Measurements from ENCODE around the gene YPEL4.
A peak's percentile ranks its signal among the peaks of the same experiment; 100 is the strongest.
"Not testable (repeated sequence)": the region's sequence is repeated elsewhere in the genome, so short reads cannot be mapped to it uniquely, and the experiment has no call there.

Gene YPEL4, protein sequence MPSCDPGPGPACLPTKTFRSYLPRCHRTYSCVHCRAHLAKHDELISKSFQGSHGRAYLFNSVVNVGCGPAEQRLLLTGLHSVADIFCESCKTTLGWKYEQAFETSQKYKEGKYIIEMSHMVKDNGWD

GRCh38 chr11:57649826-57650738 lies at the start of gene YPEL4:
TSS of gene YPEL4 (minus strand) at chr11:57649912. CDS start at chr11:57647107, 2,805 bp downstream.
- no peak within 1 kb of the TSS for H3K9ac ChIP-seq (ENCODE audit: low read length)
- peaks cover 49 to 58% of the 10 kb centered on the region in 2 donors for H3K27me3 ChIP-seq (ENCODE audit: control insufficient read depth in 1 of 2, insufficient read depth in 2 of 2, low read length in 2 of 2)
- H3K27ac ChIP-seq (ENCODE audit: low read depth, low read length): no peak within 1 kb of the TSS
- no peaks in the 10 kb centered on the region for H3K36me3 ChIP-seq (ENCODE audit: insufficient read depth, low read length)
- H3K9me3 ChIP-seq (ENCODE audit: low read length): no peaks in the 10 kb centered on the region
- peaks cover 30% of the 10 kb centered on the region for H3K4me1 ChIP-seq (ENCODE audit: insufficient read depth, low read length)
- H3K4me3 ChIP-seq (ENCODE audit: low read depth in 1 of 2, low read length in 2 of 2): peak within 1 kb of the TSS; percentile 21 to 39

- no peaks in the 10 kb centered on the region for H3K9me3 ChIP-seq (ENCODE audit: low read length)
- H3K27ac ChIP-seq (ENCODE audit: low read depth, low read length): no peak overlapping the region
- H3K27me3 ChIP-seq (ENCODE audit: control insufficient read depth in 1 of 2, insufficient read depth in 2 of 2, low read length in 2 of 2): no peaks in the 10 kb centered on the region
- peaks cover 66% of the 10 kb centered on the region for H3K36me3 ChIP-seq (ENCODE audit: insufficient read depth, low read length)
- H3K4me1 ChIP-seq (ENCODE audit: insufficient read depth, low read length): no peaks in the 10 kb centered on the region
- no peak overlapping the region for H3K4me3 ChIP-seq (ENCODE audit: low read depth in 1 of 2, low read length in 2 of 2)
- no peak overlapping the region for H3K9ac ChIP-seq (ENCODE audit: low read length)
Measured at GRCh38 chr11:57698843-57699365, 49.2 kb upstream of the YPEL4 start.

- not testable (repeated sequence) for H3K9me3 ChIP-seq (ENCODE audit: low read length); H3K27ac ChIP-seq (ENCODE audit: low read depth, low read length); H3K4me3 ChIP-seq (ENCODE audit: low read depth in 1 of 2, low read length in 2 of 2); H3K27me3 ChIP-seq (ENCODE audit: control insufficient read depth in 1 of 2, insufficient read depth in 2 of 2, low read length in 2 of 2); H3K4me1 ChIP-seq (ENCODE audit: insufficient read depth, low read length); H3K9ac ChIP-seq (ENCODE audit: low read length)
- H3K36me3 ChIP-seq (ENCODE audit: insufficient read depth, low read length): peaks cover 59% of the 10 kb centered on the region
Measured at GRCh38 chr11:57690474-57690873, 40.8 kb upstream of the YPEL4 start.

DNA sequence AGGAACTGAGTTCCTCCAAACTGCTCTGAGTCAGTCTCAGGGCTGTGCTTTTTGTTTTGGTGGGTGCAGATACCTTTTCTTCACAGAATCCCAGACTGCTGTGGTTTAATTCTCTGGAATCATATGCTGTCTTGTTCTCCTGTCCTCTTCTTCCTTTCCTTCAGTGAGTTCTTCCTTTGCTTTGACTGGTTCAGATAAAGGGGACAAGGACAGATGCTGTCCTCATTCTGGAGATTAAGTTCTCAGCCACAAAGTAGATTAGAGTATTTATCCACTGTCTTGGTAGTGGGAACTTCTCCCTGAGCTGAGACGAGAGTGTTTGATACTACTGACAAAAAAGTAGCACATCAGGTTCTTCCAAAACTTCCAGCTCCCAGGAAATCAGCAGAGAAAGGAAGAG lies 31.5 kb upstream of the YPEL4 start:
- Histone ChIP-seq H3K9ac (ENCODE audit: low read length) (no peak overlapping the region), H3K36me3 (ENCODE audit: insufficient read depth, low read length) (peaks cover 42% of the 10 kb centered on the region), H3K27ac (ENCODE audit: low read depth, low read length) (no peak overlapping the region), H3K4me3 (ENCODE audit: low read depth in 1 of 2, low read length in 2 of 2) (no peak overlapping the region), H3K4me1 (ENCODE audit: insufficient read depth, low read length) (no peaks in the 10 kb centered on the region), H3K27me3 (ENCODE audit: control insufficient read depth in 1 of 2, insufficient read depth in 2 of 2, low read length in 2 of 2) (no peaks in the 10 kb centered on the region), H3K9me3 (ENCODE audit: low read length) (no peaks in the 10 kb centered on the region)

GRCh38 chr11:57680552-57680874 lies 30.8 kb upstream of the YPEL4 start:
- Histone ChIP-seq H3K27me3 (ENCODE audit: control insufficient read depth in 1 of 2, insufficient read depth in 2 of 2, low read length in 2 of 2) (no peaks in the 10 kb centered on the region), H3K9ac (ENCODE audit: low read length) (no peak overlapping the region), H3K36me3 (ENCODE audit: insufficient read depth, low read length) (peaks cover 47% of the 10 kb centered on the region), H3K4me3 (ENCODE audit: low read depth in 1 of 2, low read length in 2 of 2) (no peak overlapping the region), H3K27ac (ENCODE audit: low read depth, low read length) (no peak overlapping the region), H3K4me1 (ENCODE audit: insufficient read depth, low read length) (no peaks in the 10 kb centered on the region), H3K9me3 (ENCODE audit: low read length) (no peaks in the 10 kb centered on the region)

GRCh38 chr11:57679396-57679795 lies 29.7 kb upstream of the YPEL4 start:
- Histone ChIP-seq H3K4me1 (ENCODE audit: insufficient read depth, low read length) (no peaks in the 10 kb centered on the region), H3K27me3 (ENCODE audit: control insufficient read depth in 1 of 2, insufficient read depth in 2 of 2, low read length in 2 of 2) (no peaks in the 10 kb centered on the region), H3K27ac (ENCODE audit: low read depth, low read length) (no peak overlapping the region), H3K4me3 (ENCODE audit: low read depth in 1 of 2, low read length in 2 of 2) (no peak overlapping the region), H3K36me3 (ENCODE audit: insufficient read depth, low read length) (peaks cover 47% of the 10 kb centered on the region), H3K9me3 (ENCODE audit: low read length) (no peaks in the 10 kb centered on the region), H3K9ac (ENCODE audit: low read length) (no peak overlapping the region)

DNA sequence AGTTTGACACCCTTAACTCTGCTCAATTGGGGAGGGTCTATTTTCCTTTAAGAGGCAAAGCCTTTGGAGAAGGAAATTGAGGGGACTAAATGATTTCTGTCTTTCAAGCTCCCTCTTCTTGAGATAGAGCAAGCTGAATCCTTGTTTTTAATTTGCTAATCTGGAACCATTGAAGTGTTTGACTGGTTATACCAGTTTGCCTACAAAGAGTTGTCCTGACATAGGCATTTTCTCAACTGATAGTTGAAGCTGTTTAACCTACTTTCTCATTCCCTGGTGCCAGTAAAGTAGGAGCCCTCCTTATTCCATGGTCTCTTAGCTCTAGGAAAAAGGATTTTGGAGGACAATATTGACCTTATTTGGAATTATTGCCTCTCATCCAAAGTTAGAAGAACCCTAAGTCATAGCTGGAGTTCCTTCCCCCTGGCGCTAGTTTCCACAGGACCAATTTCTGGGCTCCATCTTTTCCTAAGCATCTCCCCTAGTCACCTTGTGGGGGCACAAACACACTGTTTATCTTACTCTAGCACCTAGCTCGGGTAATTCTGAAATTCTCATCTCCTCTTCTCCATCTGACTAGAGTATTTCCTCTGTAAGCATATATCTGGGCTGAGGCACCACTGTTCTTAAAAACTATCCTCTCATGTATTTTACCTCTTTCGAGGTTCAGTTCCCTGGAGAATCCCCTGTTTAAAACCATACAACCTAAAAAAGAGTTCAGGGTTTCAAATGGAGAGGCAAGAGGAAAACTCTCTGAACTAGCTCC lies 25.6 kb upstream of the YPEL4 start:
- Histone ChIP-seq H3K27me3 (ENCODE audit: control insufficient read depth in 1 of 2, insufficient read depth in 2 of 2, low read length in 2 of 2) (no peaks in the 10 kb centered on the region), H3K4me3 (ENCODE audit: low read depth in 1 of 2, low read length in 2 of 2) (no peak overlapping the region), H3K9ac (ENCODE audit: low read length) (peak overlapping the region; percentile 9), H3K9me3 (ENCODE audit: low read length) (no peaks in the 10 kb centered on the region), H3K4me1 (ENCODE audit: insufficient read depth, low read length) (no peaks in the 10 kb centered on the region), H3K27ac (ENCODE audit: low read depth, low read length) (no peak overlapping the region), H3K36me3 (ENCODE audit: insufficient read depth, low read length) (peaks cover 54% of the 10 kb centered on the region)

GRCh38 chr11:57674251-57674650 lies 24.5 kb upstream of the YPEL4 start:
- no peak overlapping the region for H3K9ac ChIP-seq (ENCODE audit: low read length)
- no peaks in the 10 kb centered on the region for H3K9me3 ChIP-seq (ENCODE audit: low read length)
- H3K36me3 ChIP-seq (ENCODE audit: insufficient read depth, low read length): peaks cover 54% of the 10 kb centered on the region
- H3K4me1 ChIP-seq (ENCODE audit: insufficient read depth, low read length): peaks cover 6% of the 10 kb centered on the region
- no peak overlapping the region for H3K27ac ChIP-seq (ENCODE audit: low read depth, low read length)
- H3K27me3 ChIP-seq (ENCODE audit: control insufficient read depth in 1 of 2, insufficient read depth in 2 of 2, low read length in 2 of 2): no peaks in the 10 kb centered on the region
- no peak overlapping the region for H3K4me3 ChIP-seq (ENCODE audit: low read depth in 1 of 2, low read length in 2 of 2)

DNA sequence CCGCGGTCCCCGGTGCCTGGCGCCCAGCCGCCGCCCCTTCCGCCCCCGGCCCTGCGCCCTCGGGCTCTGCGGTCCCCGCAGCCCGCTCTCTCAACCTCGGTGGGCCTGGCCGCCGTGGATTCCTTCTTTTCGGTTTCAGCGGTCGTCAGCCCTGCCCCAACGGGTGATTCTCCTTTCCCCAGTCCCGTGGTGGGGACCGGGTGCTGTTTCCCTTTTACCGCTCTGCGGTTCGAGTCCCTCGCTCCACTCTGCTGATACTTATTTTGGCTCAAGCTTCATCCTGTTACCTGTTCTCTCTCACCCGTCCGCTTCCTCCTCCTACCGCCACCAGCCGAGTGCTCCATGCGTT lies 18.7 kb upstream of the YPEL4 start:
- no peaks in the 10 kb centered on the region for H3K27me3 ChIP-seq (ENCODE audit: control insufficient read depth in 1 of 2, insufficient read depth in 2 of 2, low read length in 2 of 2)
- H3K4me1 ChIP-seq (ENCODE audit: insufficient read depth, low read length): peaks cover 18% of the 10 kb centered on the region
- H3K9me3 ChIP-seq (ENCODE audit: low read length): no peaks in the 10 kb centered on the region
- peaks cover 21% of the 10 kb centered on the region for H3K36me3 ChIP-seq (ENCODE audit: insufficient read depth, low read length)
- peak overlapping the region; percentile 85 to 92 for H3K4me3 ChIP-seq (ENCODE audit: low read depth in 1 of 2, low read length in 2 of 2)
- peak overlapping the region; percentile 95 for H3K27ac ChIP-seq (ENCODE audit: low read depth, low read length)
- H3K9ac ChIP-seq (ENCODE audit: low read length): peak overlapping the region; percentile 86

- H3K27me3 ChIP-seq (ENCODE audit: control insufficient read depth in 1 of 2, insufficient read depth in 2 of 2, low read length in 2 of 2): no peaks in the 10 kb centered on the region
- peaks cover 18% of the 10 kb centered on the region for H3K4me1 ChIP-seq (ENCODE audit: insufficient read depth, low read length)
- peaks cover 16% of the 10 kb centered on the region for H3K36me3 ChIP-seq (ENCODE audit: insufficient read depth, low read length)
- H3K4me3 ChIP-seq (ENCODE audit: low read depth in 1 of 2, low read length in 2 of 2): peak within 1 kb of the TSS; percentile 85 to 92
- H3K9ac ChIP-seq (ENCODE audit: low read length): peak within 1 kb of the TSS; percentile 86
- no peaks in the 10 kb centered on the region for H3K9me3 ChIP-seq (ENCODE audit: low read length)
- H3K27ac ChIP-seq (ENCODE audit: low read depth, low read length): peak within 1 kb of the TSS; percentile 95
Measured at GRCh38 chr11:57667736-57668433, 18.2 kb upstream of the YPEL4 start, which contains the start of gene ZDHHC5. TSS of gene ZDHHC5 (plus strand) at chr11:57668114. CDS start at chr11:57673091, 4,977 bp downstream.
